ENCODE data around the gene SRPK1. TPM values are rescaled to one million over a fixed set of nuclear protein-coding genes. Genes with fewer than 3 reads are reported as not detected.

The SRPK1 gene
- total and polyA plus RNA-seq, 2 of the 13 experiments (the other 11 are each of a cell fraction or from before 2014, with no cell fraction given) = 56.4 to 142 TPM

DNA sequence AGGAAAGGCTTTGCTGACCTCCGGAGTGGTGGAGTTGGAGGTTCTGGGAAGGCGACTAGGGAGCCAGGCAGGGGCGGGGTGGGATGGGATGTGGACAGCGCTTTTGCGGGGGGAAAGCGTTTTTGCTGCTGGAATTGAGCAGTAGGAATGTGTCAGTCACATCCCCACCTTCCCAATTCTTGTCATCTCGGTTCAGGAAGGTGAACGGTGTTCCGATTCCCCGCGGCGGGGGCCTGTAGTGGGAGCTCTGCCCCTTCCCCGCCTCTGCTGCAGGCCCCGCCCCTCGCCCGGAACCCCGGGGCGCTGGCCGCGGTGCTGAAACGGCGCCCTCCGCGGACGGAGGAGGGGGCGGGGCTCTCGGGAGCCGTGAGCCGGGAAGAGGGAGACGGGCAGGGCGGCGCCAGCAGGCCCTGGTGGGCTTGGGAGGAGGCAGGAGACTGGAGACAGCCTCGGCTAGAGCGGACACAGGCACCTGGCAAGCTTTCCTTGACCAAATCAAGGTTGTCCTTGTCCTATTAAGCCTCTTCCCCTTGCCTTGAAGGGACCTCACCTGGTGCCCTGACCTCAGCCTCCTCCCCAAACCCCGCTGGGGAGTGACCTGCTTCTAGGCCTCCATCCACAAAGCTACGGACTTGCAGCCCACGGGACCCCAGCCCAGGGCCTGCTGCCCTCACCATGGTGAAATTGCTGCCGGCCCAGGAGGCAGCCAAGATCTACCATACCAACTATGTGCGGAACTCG, 115.7 kb downstream of the SRPK1 start, which contains the start of gene LHFPL5 (continued):
- TF ChIP-seq ZNF883 (CRISPR knock-in tag; IDR thresholded peaks at IDR 0.05; ENCODE audit: not compliant biosample characterization) (peak; percentile 100), GPN1 (CRISPR knock-in tag; IDR thresholded peaks at IDR 0.05; ENCODE audit: borderline replicate concordance) (peak; percentile 96), RAD51 (IDR thresholded peaks at IDR 0.05; ENCODE audit: borderline replicate concordance) (no peak), ZNF839 (CRISPR knock-in tag; IDR thresholded peaks at IDR 0.05; ENCODE audit: borderline replicate concordance) (0 out of 2 replicates have a peak, but pooled peaks have one; percentile 58), ZNF235 (CRISPR knock-in tag; IDR thresholded peaks at IDR 0.05; ENCODE audit: borderline replicate concordance) (peak; percentile 99), TCF12 (IDR thresholded peaks at IDR 0.05) (no peak), TCF12 (CRISPR knock-in tag; IDR thresholded peaks at IDR 0.05) (peak; percentile 92; the same call in 1 of the 2 replicates), FIP1L1 (IDR thresholded peaks at IDR 0.05; ENCODE audit: borderline replicate concordance, insufficient read depth, low read depth, low read length) (no peak), ZNF674 (CRISPR knock-in tag; IDR thresholded peaks at IDR 0.05; ENCODE audit: low read depth) (peak; percentile 98; the same call in 1 of the 2 replicates), SSRP1 (CRISPR knock-in tag; IDR thresholded peaks at IDR 0.05) (no peak)
- TF ChIP-seq, protein P1, sequence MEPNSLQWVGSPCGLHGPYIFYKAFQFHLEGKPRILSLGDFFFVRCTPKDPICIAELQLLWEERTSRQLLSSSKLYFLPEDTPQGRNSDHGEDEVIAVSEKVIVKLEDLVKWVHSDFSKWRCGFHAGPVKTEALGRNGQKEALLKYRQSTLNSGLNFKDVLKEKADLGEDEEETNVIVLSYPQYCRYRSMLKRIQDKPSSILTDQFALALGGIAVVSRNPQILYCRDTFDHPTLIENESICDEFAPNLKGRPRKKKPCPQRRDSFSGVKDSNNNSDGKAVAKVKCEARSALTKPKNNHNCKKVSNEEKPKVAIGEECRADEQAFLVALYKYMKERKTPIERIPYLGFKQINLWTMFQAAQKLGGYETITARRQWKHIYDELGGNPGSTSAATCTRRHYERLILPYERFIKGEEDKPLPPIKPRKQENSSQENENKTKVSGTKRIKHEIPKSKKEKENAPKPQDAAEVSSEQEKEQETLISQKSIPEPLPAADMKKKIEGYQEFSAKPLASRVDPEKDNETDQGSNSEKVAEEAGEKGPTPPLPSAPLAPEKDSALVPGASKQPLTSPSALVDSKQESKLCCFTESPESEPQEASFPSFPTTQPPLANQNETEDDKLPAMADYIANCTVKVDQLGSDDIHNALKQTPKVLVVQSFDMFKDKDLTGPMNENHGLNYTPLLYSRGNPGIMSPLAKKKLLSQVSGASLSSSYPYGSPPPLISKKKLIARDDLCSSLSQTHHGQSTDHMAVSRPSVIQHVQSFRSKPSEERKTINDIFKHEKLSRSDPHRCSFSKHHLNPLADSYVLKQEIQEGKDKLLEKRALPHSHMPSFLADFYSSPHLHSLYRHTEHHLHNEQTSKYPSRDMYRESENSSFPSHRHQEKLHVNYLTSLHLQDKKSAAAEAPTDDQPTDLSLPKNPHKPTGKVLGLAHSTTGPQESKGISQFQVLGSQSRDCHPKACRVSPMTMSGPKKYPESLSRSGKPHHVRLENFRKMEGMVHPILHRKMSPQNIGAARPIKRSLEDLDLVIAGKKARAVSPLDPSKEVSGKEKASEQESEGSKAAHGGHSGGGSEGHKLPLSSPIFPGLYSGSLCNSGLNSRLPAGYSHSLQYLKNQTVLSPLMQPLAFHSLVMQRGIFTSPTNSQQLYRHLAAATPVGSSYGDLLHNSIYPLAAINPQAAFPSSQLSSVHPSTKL (CRISPR knock-in tag; IDR thresholded peaks at IDR 0.05) = peak; percentile 91
- TF ChIP-seq, protein P2, sequence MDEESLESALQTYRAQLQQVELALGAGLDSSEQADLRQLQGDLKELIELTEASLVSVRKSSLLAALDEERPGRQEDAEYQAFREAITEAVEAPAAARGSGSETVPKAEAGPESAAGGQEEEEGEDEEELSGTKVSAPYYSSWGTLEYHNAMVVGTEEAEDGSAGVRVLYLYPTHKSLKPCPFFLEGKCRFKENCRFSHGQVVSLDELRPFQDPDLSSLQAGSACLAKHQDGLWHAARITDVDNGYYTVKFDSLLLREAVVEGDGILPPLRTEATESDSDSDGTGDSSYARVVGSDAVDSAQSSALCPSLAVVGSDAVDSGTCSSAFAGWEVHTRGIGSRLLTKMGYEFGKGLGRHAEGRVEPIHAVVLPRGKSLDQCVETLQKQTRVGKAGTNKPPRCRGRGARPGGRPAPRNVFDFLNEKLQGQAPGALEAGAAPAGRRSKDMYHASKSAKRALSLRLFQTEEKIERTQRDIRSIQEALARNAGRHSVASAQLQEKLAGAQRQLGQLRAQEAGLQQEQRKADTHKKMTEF (CRISPR knock-in tag; IDR thresholded peaks at IDR 0.05) = peak; percentile 99
- TF ChIP-seq, protein P3, sequence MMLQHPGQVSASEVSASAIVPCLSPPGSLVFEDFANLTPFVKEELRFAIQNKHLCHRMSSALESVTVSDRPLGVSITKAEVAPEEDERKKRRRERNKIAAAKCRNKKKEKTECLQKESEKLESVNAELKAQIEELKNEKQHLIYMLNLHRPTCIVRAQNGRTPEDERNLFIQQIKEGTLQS (CRISPR knock-in tag; IDR thresholded peaks at IDR 0.05) = peak; percentile 91
- TF ChIP-seq, protein P4, sequence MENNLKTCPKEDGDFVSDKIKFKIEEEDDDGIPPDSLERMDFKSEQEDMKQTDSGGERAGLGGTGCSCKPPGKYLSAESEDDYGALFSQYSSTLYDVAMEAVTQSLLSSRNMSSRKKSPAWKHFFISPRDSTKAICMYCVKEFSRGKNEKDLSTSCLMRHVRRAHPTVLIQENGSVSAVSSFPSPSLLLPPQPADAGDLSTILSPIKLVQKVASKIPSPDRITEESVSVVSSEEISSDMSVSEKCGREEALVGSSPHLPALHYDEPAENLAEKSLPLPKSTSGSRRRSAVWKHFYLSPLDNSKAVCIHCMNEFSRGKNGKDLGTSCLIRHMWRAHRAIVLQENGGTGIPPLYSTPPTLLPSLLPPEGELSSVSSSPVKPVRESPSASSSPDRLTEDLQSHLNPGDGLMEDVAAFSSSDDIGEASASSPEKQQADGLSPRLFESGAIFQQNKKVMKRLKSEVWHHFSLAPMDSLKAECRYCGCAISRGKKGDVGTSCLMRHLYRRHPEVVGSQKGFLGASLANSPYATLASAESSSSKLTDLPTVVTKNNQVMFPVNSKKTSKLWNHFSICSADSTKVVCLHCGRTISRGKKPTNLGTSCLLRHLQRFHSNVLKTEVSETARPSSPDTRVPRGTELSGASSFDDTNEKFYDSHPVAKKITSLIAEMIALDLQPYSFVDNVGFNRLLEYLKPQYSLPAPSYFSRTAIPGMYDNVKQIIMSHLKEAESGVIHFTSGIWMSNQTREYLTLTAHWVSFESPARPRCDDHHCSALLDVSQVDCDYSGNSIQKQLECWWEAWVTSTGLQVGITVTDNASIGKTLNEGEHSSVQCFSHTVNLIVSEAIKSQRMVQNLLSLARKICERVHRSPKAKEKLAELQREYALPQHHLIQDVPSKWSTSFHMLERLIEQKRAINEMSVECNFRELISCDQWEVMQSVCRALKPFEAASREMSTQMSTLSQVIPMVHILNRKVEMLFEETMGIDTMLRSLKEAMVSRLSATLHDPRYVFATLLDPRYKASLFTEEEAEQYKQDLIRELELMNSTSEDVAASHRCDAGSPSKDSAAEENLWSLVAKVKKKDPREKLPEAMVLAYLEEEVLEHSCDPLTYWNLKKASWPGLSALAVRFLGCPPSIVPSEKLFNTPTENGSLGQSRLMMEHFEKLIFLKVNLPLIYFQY (CRISPR knock-in tag; IDR thresholded peaks at IDR 0.05; ENCODE audit: borderline replicate concordance) = peak; percentile 98
- TF ChIP-seq, protein P5, sequence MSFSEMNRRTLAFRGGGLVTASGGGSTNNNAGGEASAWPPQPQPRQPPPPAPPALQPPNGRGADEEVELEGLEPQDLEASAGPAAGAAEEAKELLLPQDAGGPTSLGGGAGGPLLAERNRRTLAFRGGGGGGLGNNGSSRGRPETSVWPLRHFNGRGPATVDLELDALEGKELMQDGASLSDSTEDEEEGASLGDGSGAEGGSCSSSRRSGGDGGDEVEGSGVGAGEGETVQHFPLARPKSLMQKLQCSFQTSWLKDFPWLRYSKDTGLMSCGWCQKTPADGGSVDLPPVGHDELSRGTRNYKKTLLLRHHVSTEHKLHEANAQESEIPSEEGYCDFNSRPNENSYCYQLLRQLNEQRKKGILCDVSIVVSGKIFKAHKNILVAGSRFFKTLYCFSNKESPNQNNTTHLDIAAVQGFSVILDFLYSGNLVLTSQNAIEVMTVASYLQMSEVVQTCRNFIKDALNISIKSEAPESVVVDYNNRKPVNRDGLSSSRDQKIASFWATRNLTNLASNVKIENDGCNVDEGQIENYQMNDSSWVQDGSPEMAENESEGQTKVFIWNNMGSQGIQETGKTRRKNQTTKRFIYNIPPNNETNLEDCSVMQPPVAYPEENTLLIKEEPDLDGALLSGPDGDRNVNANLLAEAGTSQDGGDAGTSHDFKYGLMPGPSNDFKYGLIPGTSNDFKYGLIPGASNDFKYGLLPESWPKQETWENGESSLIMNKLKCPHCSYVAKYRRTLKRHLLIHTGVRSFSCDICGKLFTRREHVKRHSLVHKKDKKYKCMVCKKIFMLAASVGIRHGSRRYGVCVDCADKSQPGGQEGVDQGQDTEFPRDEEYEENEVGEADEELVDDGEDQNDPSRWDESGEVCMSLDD (CRISPR knock-in tag; IDR thresholded peaks at IDR 0.05; ENCODE audit: borderline replicate concordance) = peak; percentile 92

Measured in HepG2 (cell line).